Measurements from ENCODE around the gene MTG2. TPM values are rescaled to one million over a fixed set of nuclear protein-coding genes. Genes with fewer than 3 reads are reported as not detected.

The MTG2 gene
- total and polyA plus RNA-seq, 2 of the 8 experiments (the other 6 are each of a cell fraction or from before 2014, with no cell fraction given), result 14.4 to 22.8 TPM

GRCh38 chr20:62202676-62203377 is 20.0 kb downstream of the MTG2 start (continued):
- TF ChIP-seq CTCF (IDR thresholded peaks at IDR 0.05; ENCODE audit: control extremely low read depth in 1 of 3, insufficient read depth in 1 of 3, low read depth in 1 of 3, low read length in 3 of 3), result no peak
- TF ChIP-seq SIRT6 (IDR thresholded peaks at IDR 0.05; ENCODE audit: low read length), result no peak
- TF ChIP-seq HDAC6 (IDR thresholded peaks at IDR 0.05; ENCODE audit: low read depth, low read length), result no peak
- TF ChIP-seq YY1 (IDR thresholded peaks at IDR 0.05; ENCODE audit: low read depth, low read length), result no peak
- TF ChIP-seq EGR1 (IDR thresholded peaks at IDR 0.05; ENCODE audit: borderline replicate concordance, low read depth, low read length), result no peak
- TF ChIP-seq E2F6 (IDR thresholded peaks at IDR 0.05), result no peak
